Measurements from ENCODE around the gene ACACA. TPM values are rescaled to one million over a fixed set of nuclear protein-coding genes. Genes with fewer than 3 reads are reported as not detected.
A peak's percentile ranks its signal among the peaks of the same experiment; 100 is the strongest.

ACACA gene
- total and polyA plus RNA-seq, 2 experiments from 2014 or later, result 59.6 to 164 TPM

DNA sequence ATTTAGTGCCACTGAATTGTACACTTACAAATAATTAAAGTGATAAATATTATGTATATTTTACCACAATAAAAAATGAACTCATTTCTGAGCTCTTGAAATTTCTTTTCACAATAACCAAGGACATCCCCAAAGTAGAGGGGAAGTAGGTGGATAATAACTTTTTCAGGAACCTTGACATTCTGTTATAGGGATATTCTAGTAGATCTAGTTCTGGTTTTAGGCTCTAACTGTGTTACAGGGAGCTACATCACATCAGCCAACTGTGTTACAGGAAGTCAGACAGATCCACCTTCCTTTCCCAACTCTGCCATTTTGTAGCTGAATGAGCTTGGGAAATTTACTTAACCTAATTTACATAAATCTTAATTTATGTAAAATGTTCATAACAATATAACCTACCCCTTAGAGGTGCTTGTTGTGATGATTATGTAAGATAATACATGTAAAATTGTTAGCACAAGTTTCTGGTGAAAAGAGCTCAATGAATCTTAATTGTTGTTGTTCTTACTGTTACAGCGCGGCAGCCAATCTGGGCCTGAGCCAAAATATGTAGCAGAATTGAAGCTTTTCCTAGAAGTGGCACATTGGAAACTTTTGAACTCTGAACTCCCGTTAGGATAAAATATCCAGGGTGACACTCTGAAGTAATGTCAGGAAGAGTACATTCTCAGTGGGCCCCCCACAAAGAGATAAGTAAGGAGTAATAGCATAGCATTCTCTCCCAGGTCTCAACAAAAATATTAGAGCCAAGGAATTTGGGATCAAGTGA is 288.1 kb downstream of the ACACA start:
- Histone ChIP-seq H4K20me1 (replicated peaks; ENCODE audit: insufficient read depth) (no peaks in the 10 kb centered on the region), H3K36me3 (ENCODE audit: insufficient read depth) (peaks cover 11% of the 10 kb centered on the region; the same call in 1 of the 2 replicates), H3F3A (replicated peaks; ENCODE audit: low read depth) (0 out of 2 replicates have a peak, but pooled peaks cover under 1% of the 10 kb centered on the region), H3K9me2 (ENCODE audit: insufficient read depth) (no peaks in the 10 kb centered on the region), H3K79me2 (replicated peaks; ENCODE audit: insufficient read depth) (no peaks in the 10 kb centered on the region), H3K4me2 (peak overlapping the region; percentile 60; the same call in 1 of the 2 replicates), H2AFZ (no peak overlapping the region), H3K27ac (ENCODE audit: low read depth) (peak overlapping the region; percentile 77), H3K4me1 (ENCODE audit: insufficient read depth) (peaks cover 33% of the 10 kb centered on the region), H3K27me3 (ENCODE audit: insufficient read depth) (no peaks in the 10 kb centered on the region), H3K4me3 (no peak overlapping the region)
- peaks cover 30% of the 10 kb centered on the region for H3K36me3 Mint-ChIP-seq (ENCODE audit: low read depth)
- H3K4me3 Mint-ChIP-seq, result no peak overlapping the region
- ATAC-seq (no peak), DNase-seq (ENCODE audit: low spot score) (no peak)
- peak overlapping the region; percentile 70 for H3K27ac Mint-ChIP-seq
- H3K27me3 Mint-ChIP-seq (ENCODE audit: insufficient read depth, low read depth, poor library complexity), result peaks cover 9% of the 10 kb centered on the region
- TF ChIP-seq STAT1 (IDR thresholded peaks at IDR 0.05; ENCODE audit: unreplicated experiment), result no peak
- TF ChIP-seq POLR2AphosphoS5 (IDR thresholded peaks at IDR 0.05; ENCODE audit: low read depth), result no peak
- TF ChIP-seq CREB1 (CRISPR knock-in tag; IDR thresholded peaks at IDR 0.05; ENCODE audit: low read depth), result no peak
- no peak for TF ChIP-seq JUNB (IDR thresholded peaks at IDR 0.05; ENCODE audit: unreplicated experiment)
- TF ChIP-seq ZNF331 (CRISPR knock-in tag; IDR thresholded peaks at IDR 0.05; ENCODE audit: low read depth), result no peak
- TF ChIP-seq ZNF114 (CRISPR knock-in tag; IDR thresholded peaks at IDR 0.05), result no peak
- no peak for TF ChIP-seq EZH2phosphoT487 (IDR thresholded peaks at IDR 0.05; ENCODE audit: unreplicated experiment)
- TF ChIP-seq NANOG (IDR thresholded peaks at IDR 0.05; ENCODE audit: borderline replicate concordance), result no peak
- TF ChIP-seq, protein P1, sequence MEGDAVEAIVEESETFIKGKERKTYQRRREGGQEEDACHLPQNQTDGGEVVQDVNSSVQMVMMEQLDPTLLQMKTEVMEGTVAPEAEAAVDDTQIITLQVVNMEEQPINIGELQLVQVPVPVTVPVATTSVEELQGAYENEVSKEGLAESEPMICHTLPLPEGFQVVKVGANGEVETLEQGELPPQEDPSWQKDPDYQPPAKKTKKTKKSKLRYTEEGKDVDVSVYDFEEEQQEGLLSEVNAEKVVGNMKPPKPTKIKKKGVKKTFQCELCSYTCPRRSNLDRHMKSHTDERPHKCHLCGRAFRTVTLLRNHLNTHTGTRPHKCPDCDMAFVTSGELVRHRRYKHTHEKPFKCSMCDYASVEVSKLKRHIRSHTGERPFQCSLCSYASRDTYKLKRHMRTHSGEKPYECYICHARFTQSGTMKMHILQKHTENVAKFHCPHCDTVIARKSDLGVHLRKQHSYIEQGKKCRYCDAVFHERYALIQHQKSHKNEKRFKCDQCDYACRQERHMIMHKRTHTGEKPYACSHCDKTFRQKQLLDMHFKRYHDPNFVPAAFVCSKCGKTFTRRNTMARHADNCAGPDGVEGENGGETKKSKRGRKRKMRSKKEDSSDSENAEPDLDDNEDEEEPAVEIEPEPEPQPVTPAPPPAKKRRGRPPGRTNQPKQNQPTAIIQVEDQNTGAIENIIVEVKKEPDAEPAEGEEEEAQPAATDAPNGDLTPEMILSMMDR (conservative IDR thresholded peaks at IDR 0.05; ENCODE audit: low read depth in 2 of 2), result no peak
- TF ChIP-seq, protein P2, sequence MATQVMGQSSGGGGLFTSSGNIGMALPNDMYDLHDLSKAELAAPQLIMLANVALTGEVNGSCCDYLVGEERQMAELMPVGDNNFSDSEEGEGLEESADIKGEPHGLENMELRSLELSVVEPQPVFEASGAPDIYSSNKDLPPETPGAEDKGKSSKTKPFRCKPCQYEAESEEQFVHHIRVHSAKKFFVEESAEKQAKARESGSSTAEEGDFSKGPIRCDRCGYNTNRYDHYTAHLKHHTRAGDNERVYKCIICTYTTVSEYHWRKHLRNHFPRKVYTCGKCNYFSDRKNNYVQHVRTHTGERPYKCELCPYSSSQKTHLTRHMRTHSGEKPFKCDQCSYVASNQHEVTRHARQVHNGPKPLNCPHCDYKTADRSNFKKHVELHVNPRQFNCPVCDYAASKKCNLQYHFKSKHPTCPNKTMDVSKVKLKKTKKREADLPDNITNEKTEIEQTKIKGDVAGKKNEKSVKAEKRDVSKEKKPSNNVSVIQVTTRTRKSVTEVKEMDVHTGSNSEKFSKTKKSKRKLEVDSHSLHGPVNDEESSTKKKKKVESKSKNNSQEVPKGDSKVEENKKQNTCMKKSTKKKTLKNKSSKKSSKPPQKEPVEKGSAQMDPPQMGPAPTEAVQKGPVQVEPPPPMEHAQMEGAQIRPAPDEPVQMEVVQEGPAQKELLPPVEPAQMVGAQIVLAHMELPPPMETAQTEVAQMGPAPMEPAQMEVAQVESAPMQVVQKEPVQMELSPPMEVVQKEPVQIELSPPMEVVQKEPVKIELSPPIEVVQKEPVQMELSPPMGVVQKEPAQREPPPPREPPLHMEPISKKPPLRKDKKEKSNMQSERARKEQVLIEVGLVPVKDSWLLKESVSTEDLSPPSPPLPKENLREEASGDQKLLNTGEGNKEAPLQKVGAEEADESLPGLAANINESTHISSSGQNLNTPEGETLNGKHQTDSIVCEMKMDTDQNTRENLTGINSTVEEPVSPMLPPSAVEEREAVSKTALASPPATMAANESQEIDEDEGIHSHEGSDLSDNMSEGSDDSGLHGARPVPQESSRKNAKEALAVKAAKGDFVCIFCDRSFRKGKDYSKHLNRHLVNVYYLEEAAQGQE (IDR thresholded peaks at IDR 0.05; ENCODE audit: unreplicated experiment), result no peak
- TF ChIP-seq, protein P3, sequence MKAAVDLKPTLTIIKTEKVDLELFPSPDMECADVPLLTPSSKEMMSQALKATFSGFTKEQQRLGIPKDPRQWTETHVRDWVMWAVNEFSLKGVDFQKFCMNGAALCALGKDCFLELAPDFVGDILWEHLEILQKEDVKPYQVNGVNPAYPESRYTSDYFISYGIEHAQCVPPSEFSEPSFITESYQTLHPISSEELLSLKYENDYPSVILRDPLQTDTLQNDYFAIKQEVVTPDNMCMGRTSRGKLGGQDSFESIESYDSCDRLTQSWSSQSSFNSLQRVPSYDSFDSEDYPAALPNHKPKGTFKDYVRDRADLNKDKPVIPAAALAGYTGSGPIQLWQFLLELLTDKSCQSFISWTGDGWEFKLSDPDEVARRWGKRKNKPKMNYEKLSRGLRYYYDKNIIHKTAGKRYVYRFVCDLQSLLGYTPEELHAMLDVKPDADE (IDR thresholded peaks at IDR 0.05), result no peak
- TF ChIP-seq, protein P4, sequence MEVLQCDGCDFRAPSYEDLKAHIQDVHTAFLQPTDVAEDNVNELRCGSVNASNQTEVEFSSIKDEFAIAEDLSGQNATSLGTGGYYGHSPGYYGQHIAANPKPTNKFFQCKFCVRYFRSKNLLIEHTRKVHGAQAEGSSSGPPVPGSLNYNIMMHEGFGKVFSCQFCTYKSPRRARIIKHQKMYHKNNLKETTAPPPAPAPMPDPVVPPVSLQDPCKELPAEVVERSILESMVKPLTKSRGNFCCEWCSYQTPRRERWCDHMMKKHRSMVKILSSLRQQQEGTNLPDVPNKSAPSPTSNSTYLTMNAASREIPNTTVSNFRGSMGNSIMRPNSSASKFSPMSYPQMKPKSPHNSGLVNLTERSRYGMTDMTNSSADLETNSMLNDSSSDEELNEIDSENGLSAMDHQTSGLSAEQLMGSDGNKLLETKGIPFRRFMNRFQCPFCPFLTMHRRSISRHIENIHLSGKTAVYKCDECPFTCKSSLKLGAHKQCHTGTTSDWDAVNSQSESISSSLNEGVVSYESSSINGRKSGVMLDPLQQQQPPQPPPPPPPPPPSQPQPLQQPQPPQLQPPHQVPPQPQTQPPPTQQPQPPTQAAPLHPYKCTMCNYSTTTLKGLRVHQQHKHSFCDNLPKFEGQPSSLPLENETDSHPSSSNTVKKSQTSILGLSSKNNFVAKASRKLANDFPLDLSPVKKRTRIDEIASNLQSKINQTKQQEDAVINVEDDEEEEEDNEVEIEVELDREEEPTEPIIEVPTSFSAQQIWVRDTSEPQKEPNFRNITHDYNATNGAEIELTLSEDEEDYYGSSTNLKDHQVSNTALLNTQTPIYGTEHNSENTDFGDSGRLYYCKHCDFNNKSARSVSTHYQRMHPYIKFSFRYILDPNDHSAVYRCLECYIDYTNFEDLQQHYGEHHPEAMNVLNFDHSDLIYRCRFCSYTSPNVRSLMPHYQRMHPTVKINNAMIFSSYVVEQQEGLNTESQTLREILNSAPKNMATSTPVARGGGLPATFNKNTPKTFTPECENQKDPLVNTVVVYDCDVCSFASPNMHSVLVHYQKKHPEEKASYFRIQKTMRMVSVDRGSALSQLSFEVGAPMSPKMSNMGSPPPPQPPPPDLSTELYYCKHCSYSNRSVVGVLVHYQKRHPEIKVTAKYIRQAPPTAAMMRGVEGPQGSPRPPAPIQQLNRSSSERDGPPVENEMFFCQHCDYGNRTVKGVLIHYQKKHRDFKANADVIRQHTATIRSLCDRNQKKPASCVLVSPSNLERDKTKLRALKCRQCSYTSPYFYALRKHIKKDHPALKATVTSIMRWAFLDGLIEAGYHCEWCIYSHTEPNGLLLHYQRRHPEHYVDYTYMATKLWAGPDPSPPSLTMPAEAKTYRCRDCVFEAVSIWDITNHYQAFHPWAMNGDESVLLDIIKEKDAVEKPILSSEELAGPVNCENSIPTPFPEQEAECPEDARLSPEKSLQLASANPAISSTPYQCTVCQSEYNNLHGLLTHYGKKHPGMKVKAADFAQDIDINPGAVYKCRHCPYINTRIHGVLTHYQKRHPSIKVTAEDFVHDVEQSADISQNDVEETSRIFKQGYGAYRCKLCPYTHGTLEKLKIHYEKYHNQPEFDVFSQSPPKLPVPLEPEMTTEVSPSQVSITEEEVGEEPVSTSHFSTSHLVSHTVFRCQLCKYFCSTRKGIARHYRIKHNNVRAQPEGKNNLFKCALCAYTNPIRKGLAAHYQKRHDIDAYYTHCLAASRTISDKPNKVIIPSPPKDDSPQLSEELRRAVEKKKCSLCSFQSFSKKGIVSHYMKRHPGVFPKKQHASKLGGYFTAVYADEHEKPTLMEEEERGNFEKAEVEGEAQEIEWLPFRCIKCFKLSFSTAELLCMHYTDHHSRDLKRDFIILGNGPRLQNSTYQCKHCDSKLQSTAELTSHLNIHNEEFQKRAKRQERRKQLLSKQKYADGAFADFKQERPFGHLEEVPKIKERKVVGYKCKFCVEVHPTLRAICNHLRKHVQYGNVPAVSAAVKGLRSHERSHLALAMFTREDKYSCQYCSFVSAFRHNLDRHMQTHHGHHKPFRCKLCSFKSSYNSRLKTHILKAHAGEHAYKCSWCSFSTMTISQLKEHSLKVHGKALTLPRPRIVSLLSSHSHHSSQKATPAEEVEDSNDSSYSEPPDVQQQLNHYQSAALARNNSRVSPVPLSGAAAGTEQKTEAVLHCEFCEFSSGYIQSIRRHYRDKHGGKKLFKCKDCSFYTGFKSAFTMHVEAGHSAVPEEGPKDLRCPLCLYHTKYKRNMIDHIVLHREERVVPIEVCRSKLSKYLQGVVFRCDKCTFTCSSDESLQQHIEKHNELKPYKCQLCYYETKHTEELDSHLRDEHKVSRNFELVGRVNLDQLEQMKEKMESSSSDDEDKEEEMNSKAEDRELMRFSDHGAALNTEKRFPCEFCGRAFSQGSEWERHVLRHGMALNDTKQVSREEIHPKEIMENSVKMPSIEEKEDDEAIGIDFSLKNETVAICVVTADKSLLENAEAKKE (CRISPR knock-in tag; IDR thresholded peaks at IDR 0.05), result no peak
- no peak for TF ChIP-seq EZH2 (IDR thresholded peaks at IDR 0.05; ENCODE audit: low read depth, unreplicated experiment)
- H3K4me1 Mint-ChIP-seq, result peaks cover 42% of the 10 kb centered on the region
- no peaks in the 10 kb centered on the region for H3K9me3 Mint-ChIP-seq

Measured in GM23338 (cell line).